A673 (cell line): ENCODE results near the gene ERMN.

Experiments used
- EZH2 ChIP-seq: fragments of 200-600 bp; sonication (generic); IDR thresholded peaks from 2 replicates; pipeline ENCODE4 v1.6.1; 2017; ENCODE audit warnings: borderline replicate concordance, low read depth, mild to moderate bottlenecking, mixed read lengths, antibody characterized with exemption, low read length; ENCODE audit not compliant: poor library complexity, severe bottlenecking
- TF ChIP-seq, protein P1 (sequence below): fragments of 300-800, 200-600 bp; sonication (generic); conservative IDR thresholded peaks from 2 replicates; pipeline ENCODE4 v1.5.1; 2017; ENCODE audit warnings: low read depth, mild to moderate bottlenecking, antibody characterized with exemption, low read length, moderate library complexity, mixed read lengths

DNA sequence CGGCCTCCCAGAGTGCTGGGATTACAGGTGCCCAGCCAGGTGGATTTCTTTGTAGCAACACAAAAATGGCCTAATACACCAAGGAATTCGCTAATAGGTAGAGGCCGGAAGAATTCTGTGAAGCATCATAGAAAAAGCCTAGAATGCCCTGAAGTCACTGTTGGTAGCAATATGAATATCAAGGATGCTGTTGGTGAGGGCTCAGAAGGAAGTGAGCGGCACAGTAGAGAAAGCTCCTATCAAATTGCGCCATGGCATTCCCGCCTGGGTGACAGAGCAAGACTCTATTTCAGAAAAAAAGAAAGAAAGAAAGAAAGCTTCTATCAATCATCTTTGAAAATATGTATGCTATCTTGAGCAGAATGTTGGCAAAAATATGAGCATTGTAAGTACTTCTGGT is 44.3 kb downstream of the ERMN start:
- TF ChIP-seq, protein P1, sequence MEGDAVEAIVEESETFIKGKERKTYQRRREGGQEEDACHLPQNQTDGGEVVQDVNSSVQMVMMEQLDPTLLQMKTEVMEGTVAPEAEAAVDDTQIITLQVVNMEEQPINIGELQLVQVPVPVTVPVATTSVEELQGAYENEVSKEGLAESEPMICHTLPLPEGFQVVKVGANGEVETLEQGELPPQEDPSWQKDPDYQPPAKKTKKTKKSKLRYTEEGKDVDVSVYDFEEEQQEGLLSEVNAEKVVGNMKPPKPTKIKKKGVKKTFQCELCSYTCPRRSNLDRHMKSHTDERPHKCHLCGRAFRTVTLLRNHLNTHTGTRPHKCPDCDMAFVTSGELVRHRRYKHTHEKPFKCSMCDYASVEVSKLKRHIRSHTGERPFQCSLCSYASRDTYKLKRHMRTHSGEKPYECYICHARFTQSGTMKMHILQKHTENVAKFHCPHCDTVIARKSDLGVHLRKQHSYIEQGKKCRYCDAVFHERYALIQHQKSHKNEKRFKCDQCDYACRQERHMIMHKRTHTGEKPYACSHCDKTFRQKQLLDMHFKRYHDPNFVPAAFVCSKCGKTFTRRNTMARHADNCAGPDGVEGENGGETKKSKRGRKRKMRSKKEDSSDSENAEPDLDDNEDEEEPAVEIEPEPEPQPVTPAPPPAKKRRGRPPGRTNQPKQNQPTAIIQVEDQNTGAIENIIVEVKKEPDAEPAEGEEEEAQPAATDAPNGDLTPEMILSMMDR, result no peak
- no peak for TF ChIP-seq EZH2
